ENCODE measurements around the gene RHO.

The RHO gene

DNA sequence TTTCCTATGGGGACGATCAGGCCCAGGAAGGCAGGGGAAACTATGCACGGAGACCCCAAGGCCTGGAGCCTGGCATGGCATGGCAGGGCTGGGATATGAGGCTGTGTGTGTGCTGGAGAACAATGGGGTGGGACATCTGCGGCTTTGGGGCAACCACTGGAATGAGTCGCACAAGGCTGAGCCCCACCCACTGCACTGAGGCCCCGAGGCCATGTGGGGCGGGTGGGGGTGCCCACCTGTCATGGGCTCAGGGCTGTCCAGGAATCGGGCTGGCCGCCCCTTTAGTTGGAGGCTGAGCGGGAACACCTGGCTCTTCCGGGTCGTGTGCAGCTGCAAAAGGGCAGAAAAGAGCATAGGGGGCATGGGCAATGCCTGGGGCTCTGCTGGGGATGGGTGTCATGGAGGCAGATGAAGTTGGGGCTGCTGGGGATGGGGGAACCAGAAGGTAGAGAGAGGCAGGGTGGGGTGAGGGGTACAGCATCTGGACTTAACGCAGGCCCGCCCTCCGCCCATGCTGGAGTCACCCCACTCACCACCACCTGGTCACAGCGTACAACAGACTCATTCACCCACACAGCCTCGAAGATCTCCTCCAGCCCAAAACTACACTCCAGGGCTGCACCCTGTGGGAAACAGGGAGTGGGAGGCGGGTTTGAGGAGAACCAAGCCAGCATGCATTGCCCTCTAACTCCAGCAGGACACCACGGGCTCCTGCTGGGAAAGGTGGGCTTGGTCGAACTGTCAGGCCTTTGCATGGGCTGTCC is 47.0 kb downstream of the RHO start:
- no peak overlapping the region for H3K4me3 ChIP-seq (ENCODE audit: low read length)
- TF ChIP-seq, protein P1, sequence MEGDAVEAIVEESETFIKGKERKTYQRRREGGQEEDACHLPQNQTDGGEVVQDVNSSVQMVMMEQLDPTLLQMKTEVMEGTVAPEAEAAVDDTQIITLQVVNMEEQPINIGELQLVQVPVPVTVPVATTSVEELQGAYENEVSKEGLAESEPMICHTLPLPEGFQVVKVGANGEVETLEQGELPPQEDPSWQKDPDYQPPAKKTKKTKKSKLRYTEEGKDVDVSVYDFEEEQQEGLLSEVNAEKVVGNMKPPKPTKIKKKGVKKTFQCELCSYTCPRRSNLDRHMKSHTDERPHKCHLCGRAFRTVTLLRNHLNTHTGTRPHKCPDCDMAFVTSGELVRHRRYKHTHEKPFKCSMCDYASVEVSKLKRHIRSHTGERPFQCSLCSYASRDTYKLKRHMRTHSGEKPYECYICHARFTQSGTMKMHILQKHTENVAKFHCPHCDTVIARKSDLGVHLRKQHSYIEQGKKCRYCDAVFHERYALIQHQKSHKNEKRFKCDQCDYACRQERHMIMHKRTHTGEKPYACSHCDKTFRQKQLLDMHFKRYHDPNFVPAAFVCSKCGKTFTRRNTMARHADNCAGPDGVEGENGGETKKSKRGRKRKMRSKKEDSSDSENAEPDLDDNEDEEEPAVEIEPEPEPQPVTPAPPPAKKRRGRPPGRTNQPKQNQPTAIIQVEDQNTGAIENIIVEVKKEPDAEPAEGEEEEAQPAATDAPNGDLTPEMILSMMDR (conservative IDR thresholded peaks at IDR 0.05; ENCODE audit: low read length), result no peak
- DNase-seq (ENCODE audit: low read depth), result no peak

DNA sequence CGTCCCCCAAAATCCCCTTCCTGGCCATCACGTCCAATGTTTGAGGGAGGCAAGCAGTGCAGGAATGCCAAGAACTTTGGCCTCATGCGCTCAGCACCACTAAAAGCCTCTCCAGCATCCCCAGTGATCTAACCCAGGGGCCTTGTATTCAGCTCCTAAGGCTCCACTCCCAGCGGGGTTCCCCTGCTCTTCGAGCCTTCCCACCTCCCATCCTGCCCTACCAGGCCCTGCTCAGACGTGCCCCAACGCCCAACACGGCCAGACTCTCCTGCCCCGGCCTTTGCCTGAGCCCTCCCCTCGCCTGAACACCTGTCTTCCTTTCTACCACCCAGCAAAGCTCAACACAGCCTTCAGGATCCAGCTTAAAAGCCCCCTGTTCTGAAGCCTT is 47.6 kb downstream of the RHO start:
- no peak for DNase-seq (ENCODE audit: low read depth)
- H3K4me3 ChIP-seq (ENCODE audit: low read length), result no peak overlapping the region
- TF ChIP-seq, protein P1 (conservative IDR thresholded peaks at IDR 0.05; ENCODE audit: low read length), result no peak

DNA sequence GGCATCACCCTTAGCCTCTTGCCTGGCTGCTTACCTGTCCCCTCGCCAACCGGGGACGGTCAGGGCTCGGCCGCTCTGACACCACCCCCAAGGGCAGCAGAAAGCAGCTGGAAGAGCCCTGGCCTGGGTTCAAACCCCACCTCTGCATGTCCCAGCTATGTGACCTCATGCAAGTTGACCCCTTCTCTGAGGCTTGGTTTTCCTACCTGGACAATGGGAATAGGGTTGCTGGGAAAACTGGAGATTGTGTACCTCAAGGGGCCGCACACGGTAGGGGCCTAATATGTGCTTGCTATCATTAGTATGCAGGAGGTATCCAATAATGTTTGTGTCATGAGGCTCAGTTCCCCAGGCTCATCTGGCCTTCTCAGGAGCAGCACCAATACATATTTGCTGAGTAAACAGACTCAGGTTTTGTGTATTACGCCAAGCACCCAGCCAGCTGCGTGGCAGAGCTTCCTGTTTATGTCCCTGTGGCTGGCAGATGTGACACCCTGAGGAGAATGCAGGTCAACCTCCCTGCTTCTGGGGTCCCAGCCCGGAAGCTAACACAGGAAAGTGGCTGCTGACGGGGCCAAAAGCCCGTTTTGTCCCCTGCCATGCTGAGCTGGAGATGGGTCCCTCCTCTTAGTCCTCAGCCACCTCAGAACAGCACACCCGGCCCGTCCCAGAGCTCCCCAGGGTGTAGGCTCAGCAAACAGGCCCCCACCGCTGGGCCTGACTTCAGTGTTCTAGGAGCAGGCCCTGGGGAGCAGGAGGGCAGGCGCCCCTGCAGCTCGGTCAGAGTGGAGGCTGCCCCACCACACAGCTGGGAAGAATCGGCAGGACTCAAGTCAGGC is 48.3 kb downstream of the RHO start:
- peak; percentile 28 for DNase-seq (ENCODE audit: low read depth)
- TF ChIP-seq, protein P1 (conservative IDR thresholded peaks at IDR 0.05; ENCODE audit: low read length), result no peak
- H3K4me3 ChIP-seq (ENCODE audit: low read length), result no peak overlapping the region

DNA sequence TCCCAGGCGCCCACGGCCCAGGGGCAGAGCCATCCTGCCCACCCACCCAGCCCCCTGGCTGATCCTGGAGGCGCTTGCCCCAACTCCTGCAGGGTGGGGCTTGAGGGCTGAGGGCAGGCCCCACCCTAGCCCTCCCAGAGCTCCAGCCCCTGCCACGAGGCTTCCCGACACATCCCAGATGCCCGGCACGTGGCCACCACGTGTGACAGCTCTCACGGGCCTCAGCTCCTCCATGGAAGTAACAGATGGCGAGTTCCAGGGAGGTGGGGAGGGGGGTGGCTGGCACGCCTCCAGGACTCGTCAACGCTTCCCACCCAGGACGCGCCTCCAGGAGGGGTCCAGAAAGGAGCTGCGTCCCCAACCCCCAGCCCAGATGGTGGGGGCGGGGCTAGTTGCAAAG is 48.9 kb downstream of the RHO start:
- H3K4me3 ChIP-seq (ENCODE audit: low read length), result no peak overlapping the region

DNA sequence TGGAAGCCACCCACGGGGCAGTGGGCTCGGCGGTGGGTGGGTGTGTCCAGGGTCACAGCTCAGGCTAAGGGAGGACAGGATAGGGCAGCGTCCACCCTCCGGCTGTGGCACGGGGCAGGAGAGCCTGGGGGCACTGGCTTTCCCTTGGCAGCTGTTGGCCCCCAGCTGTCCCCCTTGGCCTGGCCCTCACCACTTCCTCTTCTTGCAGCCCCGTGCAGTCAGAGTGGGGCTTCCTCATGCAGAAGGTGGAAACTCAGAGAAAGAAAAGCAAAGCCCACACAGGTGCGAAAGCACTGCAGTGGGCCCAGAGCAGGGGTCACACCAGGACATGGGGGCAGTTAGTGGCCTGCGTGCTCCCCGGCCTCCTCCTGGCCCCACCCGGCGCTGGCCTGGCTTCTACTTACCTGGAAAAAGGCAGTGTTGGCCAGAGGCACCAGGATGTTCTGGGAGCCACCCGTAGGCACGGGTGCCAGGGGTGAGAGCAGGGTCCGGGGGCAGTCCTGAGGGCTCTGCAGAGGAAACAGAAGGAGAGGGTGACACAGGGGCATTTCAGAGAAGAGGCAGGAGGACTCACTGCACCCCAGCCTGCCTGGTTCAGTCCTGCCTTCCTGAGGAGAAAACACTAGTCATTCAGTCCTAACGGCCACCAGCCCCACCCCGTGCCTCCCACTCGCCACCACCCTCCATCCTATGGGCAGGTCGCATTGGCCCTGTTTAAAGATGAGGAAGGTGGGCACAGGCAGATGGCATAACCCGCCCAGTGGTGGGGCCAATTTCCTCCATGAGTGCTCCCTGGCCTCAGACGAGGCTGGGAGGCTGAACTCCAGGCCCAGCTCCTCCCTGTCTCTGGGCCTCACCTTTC is 49.7 kb downstream of the RHO start:
- no peak overlapping the region for H3K4me3 ChIP-seq (ENCODE audit: low read length)
- DNase-seq (ENCODE audit: low read depth), result no peak
- TF ChIP-seq, protein P1 (conservative IDR thresholded peaks at IDR 0.05; ENCODE audit: low read length), result no peak

More for the DNA sequence above, 48.9 kb downstream of the RHO start:
- peak; percentile 49 for DNase-seq (ENCODE audit: low read depth)
- TF ChIP-seq, protein P1 (conservative IDR thresholded peaks at IDR 0.05; ENCODE audit: low read length), result no peak

DNA sequence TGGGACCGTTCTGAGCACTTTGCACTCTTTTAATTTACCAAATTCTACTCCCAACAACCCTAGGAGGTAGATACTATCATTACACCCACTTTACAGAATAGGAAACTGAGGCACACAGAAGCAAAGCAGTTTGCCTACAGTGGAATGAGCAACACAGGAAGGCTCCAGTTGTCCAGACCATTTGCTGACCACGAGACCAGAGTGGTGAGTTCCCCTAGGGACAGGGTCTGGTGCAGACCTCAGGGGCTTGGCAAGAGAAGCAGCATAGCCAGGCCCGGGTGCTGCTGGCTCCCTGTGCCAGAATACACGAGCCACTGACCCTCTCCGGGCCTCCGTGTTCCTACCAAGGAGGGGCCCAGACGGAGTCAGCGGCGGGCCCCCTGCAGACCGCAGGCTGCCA is 51.6 kb downstream of the RHO start:
- TF ChIP-seq, protein P1 (conservative IDR thresholded peaks at IDR 0.05; ENCODE audit: low read length), result no peak
- DNase-seq (ENCODE audit: low read depth), result no peak
- H3K4me3 ChIP-seq (ENCODE audit: low read length), result no peak overlapping the region

Measured in AG10803 (cell line).